Activated CD8-positive, alpha-beta T cell treated with anti-CD3 and anti-CD28 coated beads, Interleukin-2, amount 10 ng/mL, durations not matched to agents 7 days and 5 days (primary cell): ENCODE results near the gene MYO9A. TPM values are rescaled to one million over a fixed set of nuclear protein-coding genes. Genes with fewer than 3 reads are reported as not detected.
"Not testable (repeated sequence)": the region's sequence is repeated elsewhere in the genome, so short reads cannot be mapped to it uniquely, and the experiment has no call there.

Source experiments
- ATAC-seq: fragments of 150-1000 bp; cut with Tn5 transposase; one replicate; pipeline ENCODE4 v1.10.0; 2021; ENCODE audit warnings: moderate library complexity
- CTCF ChIA-PET: fragments of 350-600 bp; sonication (Branson Sonifier 250); formaldehyde crosslinking; loops from one replicate; lab custom pipeline; 2021; ENCODE audit warnings: antibody characterized with exemption; lab: Charles Lee
- POLR2A ChIA-PET: fragments of 350-600 bp; sonication (Branson Sonifier 250); formaldehyde crosslinking; loops from one replicate; lab custom pipeline; 2021; ENCODE audit warnings: antibody characterized with exemption; lab: Charles Lee
- DNase-seq: peaks from one replicate; pipeline ENCODE4 v3.0.0-alpha.2; 2020
- H3K27ac Mint-ChIP-seq: one replicate; pipeline ENCODE4 v1.8.0; 2021; ENCODE audit warnings: mild to moderate bottlenecking, mixed read lengths
- H3K27me3 Mint-ChIP-seq: one replicate; pipeline ENCODE4 v1.8.0; 2021; ENCODE audit warnings: low read depth, mixed read lengths
- H3K36me3 Mint-ChIP-seq: one replicate; pipeline ENCODE4 v1.8.0; 2021; ENCODE audit warnings: low read depth, mixed read lengths
- H3K4me1 Mint-ChIP-seq: one replicate; pipeline ENCODE4 v1.8.0; 2021; ENCODE audit warnings: low read depth, mixed read lengths
- H3K4me3 Mint-ChIP-seq: one replicate; pipeline ENCODE4 v1.8.0; 2021; ENCODE audit warnings: mild to moderate bottlenecking, mixed read lengths
- H3K9me3 Mint-ChIP-seq: one replicate; pipeline ENCODE4 v1.8.0; 2022; ENCODE audit warnings: mixed read lengths; ENCODE audit not compliant: insufficient read depth
- total RNA-seq, 2 experiments: library from RNA; stranded (reverse); gene quantifications; one replicate each; pipeline ENCODE4 v1.2.3, GENCODE V29; 2021

The MYO9A gene
- total RNA-seq, 2 experiments from 2014 or later = 19.0 to 21.3 TPM

- H3K4me3 Mint-ChIP-seq = no peak overlapping the region
- CTCF ChIA-PET = no interaction called here
- POLR2A ChIA-PET = no interaction called here
These were observed 5.1 kb downstream of the MYO9A start for GRCh38 chr15:72112805-72113204.

DNA sequence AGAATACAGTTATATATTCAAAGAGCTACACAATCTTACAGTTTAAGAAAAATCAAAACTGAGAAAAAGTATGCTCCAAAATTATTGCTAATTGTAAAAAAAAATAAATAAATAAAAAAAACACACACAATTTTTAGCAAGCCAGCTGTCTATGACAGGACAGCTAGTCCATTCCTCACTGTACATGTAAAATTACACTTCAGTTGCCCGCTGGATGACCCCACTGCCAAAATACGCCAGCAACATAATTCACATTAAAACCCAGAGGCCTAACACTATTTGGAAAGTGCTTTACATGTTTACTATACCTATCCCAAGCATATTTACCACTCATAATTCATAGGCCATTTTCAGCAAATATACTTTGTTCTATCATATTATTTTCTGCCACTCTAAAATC, 5.8 kb downstream of the MYO9A start:
- H3K36me3 Mint-ChIP-seq = no peaks in the 10 kb centered on the region
- H3K4me3 Mint-ChIP-seq = no peak overlapping the region
- DNase-seq (no peak), ATAC-seq (no peak)
- H3K4me1 Mint-ChIP-seq = peaks cover 19% of the 10 kb centered on the region
- ChIA-PET CTCF (no interaction called here), POLR2A (interaction anchor here (0.6 kb wide), 1 partner anchor 1352 kb away, joined by 5 read pairs; no protein-coding TSS in a partner anchor)
- H3K9me3 Mint-ChIP-seq = no peaks in the 10 kb centered on the region
- H3K27ac Mint-ChIP-seq = no peak overlapping the region
- peaks cover 4% of the 10 kb centered on the region for H3K27me3 Mint-ChIP-seq

More at GRCh38 chr15:72112805-72113204, 5.1 kb downstream of the MYO9A start:
- no peaks in the 10 kb centered on the region for H3K36me3 Mint-ChIP-seq
- DNase-seq (no peak), ATAC-seq (no peak)
- H3K27me3 Mint-ChIP-seq = peaks cover 4% of the 10 kb centered on the region
- no peak overlapping the region for H3K27ac Mint-ChIP-seq
- no peaks in the 10 kb centered on the region for H3K9me3 Mint-ChIP-seq
- peaks cover 20% of the 10 kb centered on the region for H3K4me1 Mint-ChIP-seq

DNA sequence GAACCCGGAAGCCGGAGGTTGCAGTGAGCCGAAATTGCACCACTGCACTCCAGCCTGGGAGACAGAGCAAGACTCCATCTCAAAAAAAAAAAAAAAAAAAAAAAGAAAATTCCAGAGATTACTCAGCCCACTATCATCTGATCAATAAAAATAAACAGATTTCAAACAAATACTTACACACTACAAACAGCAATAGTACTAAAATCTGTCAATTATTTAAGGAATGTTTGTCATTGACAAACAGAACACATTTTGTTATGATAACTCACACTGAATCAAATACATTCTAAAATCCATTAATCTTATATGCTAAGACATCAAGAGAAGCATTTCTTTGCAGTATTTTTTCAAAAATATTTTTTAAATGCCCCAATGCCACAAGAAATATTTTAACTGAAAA, 7.6 kb downstream of the MYO9A start:
- no peak for DNase-seq
- Mint-ChIP-seq H3K4me3 (no peak overlapping the region), H3K27ac (no peak overlapping the region), H3K36me3 (no peaks in the 10 kb centered on the region), H3K4me1 (peaks cover 6% of the 10 kb centered on the region), H3K27me3 (peaks cover 3% of the 10 kb centered on the region), H3K9me3 (no peaks in the 10 kb centered on the region)
- CTCF ChIA-PET = no interaction called here
- POLR2A ChIA-PET = no interaction called here
- ATAC-seq = no peak

GRCh38 chr15:72106068-72106467, 11.9 kb downstream of the MYO9A start:
- no peaks in the 10 kb centered on the region for H3K27me3 Mint-ChIP-seq
- peaks cover 3% of the 10 kb centered on the region for H3K4me1 Mint-ChIP-seq
- DNase-seq = no peak
- H3K9me3 Mint-ChIP-seq = no peaks in the 10 kb centered on the region
- H3K36me3 Mint-ChIP-seq = no peaks in the 10 kb centered on the region
- CTCF ChIA-PET = no interaction called here
- POLR2A ChIA-PET = no interaction called here
- ATAC-seq = no peak
- no peak overlapping the region for H3K27ac Mint-ChIP-seq
- H3K4me3 Mint-ChIP-seq = no peak overlapping the region

GRCh38 chr15:72105111-72105510, 12.8 kb downstream of the MYO9A start:
- Mint-ChIP-seq H3K36me3 (no peaks in the 10 kb centered on the region), H3K27me3 (no peaks in the 10 kb centered on the region), H3K9me3 (no peaks in the 10 kb centered on the region), H3K4me1 (peaks cover 3% of the 10 kb centered on the region), H3K4me3 (no peak overlapping the region), H3K27ac (no peak overlapping the region)
- ChIA-PET CTCF (no interaction called here), POLR2A (no interaction called here)
- ATAC-seq (no peak), DNase-seq (no peak)

- H3K36me3 Mint-ChIP-seq, ATAC-seq, H3K4me1 Mint-ChIP-seq, H3K27ac Mint-ChIP-seq, POLR2A ChIA-PET, H3K4me3 Mint-ChIP-seq, DNase-seq, CTCF ChIA-PET, H3K27me3 Mint-ChIP-seq, H3K9me3 Mint-ChIP-seq: not testable (repeated sequence)
These were observed 17.4 kb downstream of the MYO9A start for GRCh38 chr15:72100551-72100950.

DNA sequence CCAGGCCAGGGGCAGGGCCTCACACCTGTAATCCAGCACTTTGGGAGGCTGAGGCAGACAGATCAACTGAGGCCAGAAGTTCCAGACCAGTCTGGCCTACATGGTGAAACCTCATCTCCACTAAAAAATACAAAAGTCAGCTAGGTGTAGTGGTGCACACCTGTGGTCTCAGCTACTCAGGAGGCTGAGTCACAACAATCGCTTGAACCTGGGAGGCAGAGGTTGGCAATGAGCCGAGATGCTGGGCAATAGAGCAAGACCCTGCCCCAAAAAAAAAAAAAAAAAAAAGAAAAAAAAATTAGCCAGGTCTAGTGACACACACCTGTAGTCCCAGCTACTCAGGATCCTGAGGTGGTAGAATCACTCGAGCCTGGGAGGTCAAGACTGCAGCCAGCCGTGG, 18.8 kb downstream of the MYO9A start:
- no peaks in the 10 kb centered on the region for H3K36me3 Mint-ChIP-seq
- CTCF ChIA-PET = no interaction called here
- H3K27ac Mint-ChIP-seq = no peak overlapping the region
- no peak overlapping the region for H3K4me3 Mint-ChIP-seq
- H3K27me3 Mint-ChIP-seq = no peaks in the 10 kb centered on the region
- DNase-seq (no peak), ATAC-seq (no peak)
- H3K4me1 Mint-ChIP-seq = no peaks in the 10 kb centered on the region
- POLR2A ChIA-PET = interaction anchor here (0.6 kb wide), 1 partner anchor 1139 kb away, joined by 3 read pairs; no protein-coding TSS in a partner anchor
- H3K9me3 Mint-ChIP-seq = no peaks in the 10 kb centered on the region

- Mint-ChIP-seq H3K36me3 (no peaks in the 10 kb centered on the region), H3K4me1 (no peaks in the 10 kb centered on the region), H3K9me3 (no peaks in the 10 kb centered on the region), H3K4me3 (no peak overlapping the region), H3K27me3 (no peaks in the 10 kb centered on the region), H3K27ac (no peak overlapping the region)
- POLR2A ChIA-PET = no interaction called here
- ATAC-seq (no peak), DNase-seq (no peak)
- CTCF ChIA-PET = no interaction called here
These were observed 19.9 kb downstream of the MYO9A start for GRCh38 chr15:72098040-72098439.

DNA sequence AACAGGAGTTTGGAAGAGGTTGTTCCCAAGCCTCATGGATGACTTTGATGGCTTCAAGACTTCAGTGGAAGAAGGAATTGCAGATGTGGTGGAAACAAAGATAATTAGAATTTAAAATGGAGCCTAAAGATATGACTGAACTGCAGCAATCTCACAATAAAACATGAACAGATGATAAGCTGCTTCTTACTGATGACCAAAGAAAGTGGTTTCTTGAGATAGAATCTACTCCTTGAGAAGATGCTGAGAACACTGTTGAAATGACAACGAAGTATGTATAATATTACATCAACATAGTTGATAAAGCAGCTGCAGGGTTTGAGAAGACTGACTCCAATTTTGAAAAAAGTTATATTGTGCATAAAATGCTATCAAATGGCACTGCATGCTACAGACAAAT, 21.2 kb downstream of the MYO9A start:
- Mint-ChIP-seq H3K9me3 (no peaks in the 10 kb centered on the region), H3K27me3 (no peaks in the 10 kb centered on the region), H3K4me3 (no peak overlapping the region), H3K36me3 (no peaks in the 10 kb centered on the region), H3K4me1 (no peaks in the 10 kb centered on the region), H3K27ac (no peak overlapping the region)
- CTCF ChIA-PET = no interaction called here
- POLR2A ChIA-PET = no interaction called here
- no peak for ATAC-seq
- no peak for DNase-seq

DNA sequence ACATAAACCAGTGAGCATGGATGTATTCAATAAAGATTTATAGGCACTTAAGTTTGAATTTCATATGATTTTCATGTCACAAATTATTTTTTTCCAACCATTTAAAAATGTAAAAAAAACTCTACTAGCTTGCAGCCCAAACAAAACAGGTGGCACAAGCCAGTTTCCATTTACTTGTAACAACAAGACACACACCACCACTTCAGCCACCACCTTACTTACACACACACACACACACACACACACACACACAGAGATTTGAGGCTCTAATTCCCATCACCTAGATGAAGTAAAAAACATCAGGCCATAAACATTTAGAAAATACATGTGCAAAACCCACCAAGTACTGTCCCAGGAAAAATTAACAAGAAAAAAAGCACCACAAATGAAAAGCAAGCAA, 25.3 kb downstream of the MYO9A start:
- Mint-ChIP-seq H3K4me1 (no peaks in the 10 kb centered on the region), H3K36me3 (peaks cover 1% of the 10 kb centered on the region), H3K27ac (no peak overlapping the region), H3K9me3 (no peaks in the 10 kb centered on the region), H3K27me3 (no peaks in the 10 kb centered on the region), H3K4me3 (no peak overlapping the region)
- DNase-seq (no peak), ATAC-seq (no peak)
- ChIA-PET POLR2A (no interaction called here), CTCF (no interaction called here)

DNA sequence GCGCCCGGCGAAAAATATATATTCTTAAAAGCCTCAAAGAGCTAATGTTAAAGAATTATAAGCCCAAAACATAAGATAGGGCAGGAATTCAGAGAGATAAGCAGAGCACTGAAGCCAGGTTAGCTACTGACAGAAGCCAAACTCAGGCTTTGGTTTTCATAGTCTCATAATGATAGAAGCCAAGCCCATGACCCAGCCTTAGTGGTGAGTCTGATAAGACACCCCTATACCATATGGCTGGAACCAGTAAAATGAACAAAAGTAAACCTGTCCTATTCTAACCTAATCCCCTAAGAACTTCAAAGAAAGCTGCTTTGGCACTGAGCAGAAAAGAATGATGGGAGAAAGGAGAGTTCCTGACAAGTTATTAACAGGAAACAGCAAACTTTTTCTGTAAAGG, 25.9 kb downstream of the MYO9A start:
- CTCF ChIA-PET = interaction anchor here (0.7 kb wide), 1 partner anchor 64 kb away, joined by 3 read pairs; no protein-coding TSS in a partner anchor

GRCh38 chr15:72086920-72087648, 30.9 kb downstream of the MYO9A start:
- POLR2A ChIA-PET = no interaction called here
- no peak for ATAC-seq
- H3K27me3 Mint-ChIP-seq = no peaks in the 10 kb centered on the region

More for the DNA sequence above, 25.9 kb downstream of the MYO9A start:
- peaks cover 3% of the 10 kb centered on the region for H3K36me3 Mint-ChIP-seq
- ATAC-seq (no peak), DNase-seq (no peak)
- POLR2A ChIA-PET = no interaction called here
- H3K27me3 Mint-ChIP-seq = no peaks in the 10 kb centered on the region
- H3K27ac Mint-ChIP-seq = no peak overlapping the region
- H3K4me1 Mint-ChIP-seq = no peaks in the 10 kb centered on the region
- no peak overlapping the region for H3K4me3 Mint-ChIP-seq
- H3K9me3 Mint-ChIP-seq = no peaks in the 10 kb centered on the region

More at GRCh38 chr15:72086920-72087648, 30.9 kb downstream of the MYO9A start:
- Mint-ChIP-seq H3K9me3 (no peaks in the 10 kb centered on the region), H3K36me3 (peaks cover 3% of the 10 kb centered on the region), H3K4me3 (no peak overlapping the region), H3K27ac (no peak overlapping the region), H3K4me1 (no peaks in the 10 kb centered on the region)
- CTCF ChIA-PET = no interaction called here
- DNase-seq = no peak
